GM13977 (cell line): ENCODE data around the gene SASH3.

Experiments used
- DNase-seq: peaks from one replicate; pipeline ENCODE4 v3.0.0; 2012; ENCODE audit warnings: low spot score
- CTCF ChIP-seq: IDR thresholded peaks from 2 replicates; pipeline ENCODE4 v1.5.1; 2012; ENCODE audit warnings: mild to moderate bottlenecking, control low read depth; ENCODE audit not compliant: insufficient read depth; ENCODE audit errors: extremely low read depth, missing control alignments
- in situ Hi-C: fragments of 300-500 bp; cut with MboI; formaldehyde crosslinking; loops from one replicate; pipeline ENCODE4 v1.12.0; 2022; ENCODE audit warnings: low sequenced_read_pairs, low pct_unique_long_range_greater_than_20kb, mixed read lengths, inconsistent platforms; ENCODE audit not compliant: unreplicated experiment

SASH3 gene

GRCh38 chrX:129800186-129800585, 20.4 kb downstream of the SASH3 start:
- in situ Hi-C loops, result no loop called here
- TF ChIP-seq CTCF, result no peak
- no peak for DNase-seq

GRCh38 chrX:129802863-129803262, 23.1 kb downstream of the SASH3 start:
- no peak for TF ChIP-seq CTCF
- in situ Hi-C loops, result no loop called here
- no peak for DNase-seq

GRCh38 chrX:129804806-129805205, 25.1 kb downstream of the SASH3 start:
- DNase-seq, result no peak
- in situ Hi-C loops, result no loop called here
- TF ChIP-seq CTCF, result no peak

GRCh38 chrX:129808158-129808828, 28.5 kb downstream of the SASH3 start:
- in situ Hi-C loops, result no loop called here
- no peak for DNase-seq
- no peak for TF ChIP-seq CTCF

GRCh38 chrX:129808829-129809796, 29.4 kb downstream of the SASH3 start:
- no peak for TF ChIP-seq CTCF
- in situ Hi-C loops, result no loop called here
- no peak for DNase-seq

- in situ Hi-C loops, result no loop called here
- no peak for DNase-seq
- no peak for TF ChIP-seq CTCF
Measured at GRCh38 chrX:129813662-129814368, 34.1 kb downstream of the SASH3 start.
